IMR-90 (cell line): ENCODE data around the gene COL5A3. TPM values are rescaled to one million over a fixed set of nuclear protein-coding genes. Genes with fewer than 3 reads are reported as not detected.

Source experiments
- ATAC-seq: fragments of 200-7000 bp; cut with Tn5 transposase; 2 replicates; pipeline ENCODE4 v1.9.1; 2020; ENCODE audit warnings: low read depth, mild to moderate bottlenecking, moderate library complexity
- BruUV-seq: library from RNA; stranded (reverse); fragments of 400-500 nt; replicated peaks from 2 replicates; lab custom pipeline; 2021; lab: Mats Ljungman, UMichigan
- CTCF ChIA-PET: fragments of 300-600 bp; formaldehyde crosslinking; extraction: SDS; loops from one replicate; lab custom pipeline; 2021; ENCODE audit warnings: antibody characterized with exemption; lab: Yijun Ruan, JAX
- POLR2A ChIA-PET: fragments of 300-600 bp; sonication (Branson Sonifier 250); formaldehyde crosslinking; loops from one replicate; lab custom pipeline; 2022; ENCODE audit warnings: antibody characterized with exemption; ENCODE audit not compliant: unreplicated experiment; lab: Charles Lee
- DNase-seq: peaks from one replicate; pipeline ENCODE4 v3.0.0; 2013
- H2AFZ ChIP-seq: replicated peaks from 2 replicates; pipeline ENCODE3; 2013; ENCODE audit warnings: low read length, mild to moderate bottlenecking; ENCODE audit not compliant: poor library complexity
- H2AK5ac ChIP-seq: 2 replicates; pipeline ENCODE4 v1.6.1; 2013; ENCODE audit warnings: low read depth, low read length, inconsistent platforms
- H2AK9ac ChIP-seq: replicated peaks from 2 replicates; pipeline ENCODE3; 2013; ENCODE audit warnings: mild to moderate bottlenecking, low read depth, low read length, moderate library complexity; ENCODE audit not compliant: poor library complexity
- H2BK120ac ChIP-seq: 2 replicates; pipeline ENCODE4 v1.6.1; 2013; ENCODE audit warnings: low read depth, low read length, inconsistent platforms
- H2BK15ac ChIP-seq: 3 replicates; pipeline ENCODE4 v1.6.1; 2013; ENCODE audit warnings: low read depth, low read length, inconsistent platforms
- H2BK20ac ChIP-seq: 2 replicates; pipeline ENCODE4 v1.6.1; 2013; ENCODE audit warnings: low read depth, mild to moderate bottlenecking, inconsistent platforms, low read length, moderate library complexity
- H2BK5ac ChIP-seq: 2 replicates; pipeline ENCODE4 v1.6.1; 2013; ENCODE audit warnings: mild to moderate bottlenecking, low read depth, low read length, inconsistent platforms; ENCODE audit not compliant: poor library complexity, severe bottlenecking
- H3K14ac ChIP-seq: replicated peaks from 2 replicates; pipeline ENCODE4 v1.6.1; 2013; ENCODE audit warnings: low read depth, low read length, inconsistent platforms
- H3K18ac ChIP-seq: 2 replicates; pipeline ENCODE4 v1.6.1; 2013; ENCODE audit warnings: low read depth, low read length, control low read depth
- H3K23ac ChIP-seq: 2 replicates; pipeline ENCODE4 v1.6.1; 2013; ENCODE audit warnings: low read depth, low read length, inconsistent platforms
- H3K27ac ChIP-seq: 2 replicates; pipeline ENCODE4 v1.5.1; 2013; ENCODE audit warnings: mild to moderate bottlenecking, control low read depth, low read length; ENCODE audit not compliant: insufficient read depth
- H3K27me3 ChIP-seq: 2 replicates; pipeline ENCODE4 v1.6.1; 2013; ENCODE audit warnings: low read length; ENCODE audit not compliant: control insufficient read depth, insufficient read depth
- H3K36me3 ChIP-seq: 2 replicates; pipeline ENCODE4 v1.6.1; 2013; ENCODE audit warnings: low read length, mixed read lengths; ENCODE audit not compliant: control insufficient read depth, insufficient read depth
- H3K4ac ChIP-seq: 2 replicates; pipeline ENCODE4 v1.6.1; 2013; ENCODE audit warnings: low read depth, low read length, inconsistent platforms
- H3K4me1 ChIP-seq: 2 replicates; pipeline ENCODE4 v1.6.1; 2013; ENCODE audit warnings: low read length, mixed read lengths; ENCODE audit not compliant: control insufficient read depth, insufficient read depth
- H3K4me2 ChIP-seq: 2 replicates; pipeline ENCODE4 v1.6.1; 2013; ENCODE audit warnings: low read depth, mild to moderate bottlenecking, control low read depth, low read length, moderate library complexity
- H3K4me3 ChIP-seq: 2 replicates; pipeline ENCODE4 v1.5.1; 2013; ENCODE audit warnings: low read depth, mild to moderate bottlenecking, control low read depth, low read length, moderate library complexity; ENCODE audit not compliant: insufficient read depth
- H3K56ac ChIP-seq: 2 replicates; pipeline ENCODE4 v1.6.1; 2013; ENCODE audit warnings: low read length, inconsistent platforms; ENCODE audit not compliant: insufficient read depth; ENCODE audit errors: extremely low read depth
- H3K79me1 ChIP-seq, 2 experiments: 2 replicates each; pipeline ENCODE4 v1.6.1; 2013; ENCODE audit warnings: low read length in 2 of 2, inconsistent platforms in 1 of 2, low read depth in 1 of 2
- H3K9ac ChIP-seq: 2 replicates; pipeline ENCODE4 v1.6.1; 2013; ENCODE audit warnings: low read depth, low read length, control low read depth
- H3K9me1 ChIP-seq: 2 replicates; pipeline ENCODE4 v1.6.1; 2013; ENCODE audit warnings: low read length, inconsistent platforms; ENCODE audit not compliant: insufficient read depth
- H3K9me3 ChIP-seq: 2 replicates; pipeline ENCODE4 v1.6.1; 2013; ENCODE audit warnings: low read length; ENCODE audit not compliant: control insufficient read depth, insufficient read depth
- H4K20me1 ChIP-seq: 2 replicates; pipeline ENCODE4 v1.6.1; 2013; ENCODE audit warnings: low read length, inconsistent platforms; ENCODE audit not compliant: insufficient read depth
- H4K5ac ChIP-seq: 2 replicates; pipeline ENCODE4 v1.6.1; 2013; ENCODE audit warnings: mild to moderate bottlenecking, low read depth, low read length, control low read depth
- H4K8ac ChIP-seq, 2 experiments: 2 replicates each; pipeline ENCODE4 v1.6.1; 2013; ENCODE audit warnings: low read depth in 2 of 2, low read length in 2 of 2, control low read depth in 1 of 2, inconsistent platforms in 1 of 2
- H4K91ac ChIP-seq: 2 replicates; pipeline ENCODE4 v1.6.1; 2013; ENCODE audit warnings: low read depth, low read length, inconsistent platforms; ENCODE audit not compliant: insufficient read depth
- BHLHE40 ChIP-seq: fragments of 150-350 bp; IDR thresholded peaks from 2 replicates; pipeline ENCODE4 v1.6.1; 2016; ENCODE audit warnings: mild to moderate bottlenecking, low read depth, low read length
- CEBPB ChIP-seq: IDR thresholded peaks from 2 replicates; pipeline ENCODE4 v1.6.1; 2012; ENCODE audit warnings: low read depth, low read length, improper control_type of control experiment
- CHD1 ChIP-seq: IDR thresholded peaks from 2 replicates; pipeline ENCODE4 v1.6.1; 2012; ENCODE audit warnings: low read depth, low read length, improper control_type of control experiment
- FOS ChIP-seq: fragments of 150-350 bp; IDR thresholded peaks from 2 replicates; pipeline ENCODE4 v1.6.1; 2016; ENCODE audit warnings: low read depth, low read length
- MAFK ChIP-seq: IDR thresholded peaks from 2 replicates; pipeline ENCODE4 v1.6.1; 2012; ENCODE audit warnings: low read depth, low read length, improper control_type of control experiment
- MAZ ChIP-seq: IDR thresholded peaks from 2 replicates; pipeline ENCODE4 v1.6.1; 2012; ENCODE audit warnings: low read depth, mild to moderate bottlenecking, low read length, improper control_type of control experiment, moderate library complexity, borderline replicate concordance
- MXI1 ChIP-seq: IDR thresholded peaks from 2 replicates; pipeline ENCODE4 v1.6.1; 2012; ENCODE audit warnings: low read depth, mild to moderate bottlenecking, low read length, moderate library complexity, borderline replicate concordance
- NFE2L2 ChIP-seq: fragments of 150-350 bp; IDR thresholded peaks from 2 replicates; pipeline ENCODE4 v1.6.1; 2016; ENCODE audit warnings: low read depth, mild to moderate bottlenecking, low read length
- POLR2A ChIP-seq: IDR thresholded peaks from 2 replicates; pipeline ENCODE4 v1.6.1; 2012; ENCODE audit warnings: mild to moderate bottlenecking, low read depth, low read length
- RAD21 ChIP-seq: IDR thresholded peaks from 2 replicates; pipeline ENCODE4 v1.6.1; 2012; ENCODE audit warnings: low read length, improper control_type of control experiment
- RCOR1 ChIP-seq: IDR thresholded peaks from 2 replicates; pipeline ENCODE4 v1.6.1; 2012; ENCODE audit warnings: mild to moderate bottlenecking, low read length, improper control_type of control experiment; ENCODE audit not compliant: insufficient replicate concordance
- SMC3 ChIP-seq: fragments of 150-350 bp; IDR thresholded peaks from 2 replicates; pipeline ENCODE4 v1.6.1; 2016; ENCODE audit warnings: low read depth, mild to moderate bottlenecking, antibody characterized with exemption, low read length, moderate library complexity
- WGBS, 2 experiments: methylation state at CpG; one replicate each; pipeline versions ENCODE4 v1.1.5 to v1.1.7; 2013; ENCODE audit warnings: missing lambda C conversion rate in 2 of 2; ENCODE audit not compliant: insufficient read length in 1 of 2; ENCODE audit errors: extremely low coverage in 2 of 2; 5-methylcytosine and 5-hydroxymethylcytosine counted together
- dilution Hi-C: fragments of 300-500 bp; cut with HindIII; formaldehyde crosslinking; loops from one replicate; pipeline ENCODE4 v1.14.3; 2018; ENCODE audit warnings: low sequenced_read_pairs; ENCODE audit not compliant: unreplicated experiment
- in situ Hi-C: fragments of 300-500 bp; cut with MboI; formaldehyde crosslinking; loops from 3 replicates; pipeline ENCODE4 v1.14.3; 2019; ENCODE audit warnings: low sequenced_read_pairs, inconsistent platforms, mixed read lengths
- intact Hi-C: fragments of 100-400 bp; cut with micrococcal nuclease; formaldehyde crosslinking; loops from 2 replicates; pipeline ENCODE4 v1.10.0; 2022
- polyA plus RNA-seq, 3 experiments: library from polyadenylated mRNA; depleted of rRNA; stranded (reverse); fragments of >200 nt; gene quantifications; 2 replicates each; pipeline ENCODE4 v1.2.3, GENCODE V29; 2012; ENCODE audit warnings: low replicate concordance in 1 of 3
- total RNA-seq: library from RNA; depleted of rRNA; stranded (reverse); fragments of >200 nt; gene quantifications from 2 replicates; pipeline ENCODE4 v1.2.3, GENCODE V29; 2012
- TF ChIP-seq, protein P1 (sequence below): fragments of 150-350 bp; IDR thresholded peaks from 2 replicates; pipeline ENCODE4 v1.6.1; 2017; ENCODE audit warnings: mild to moderate bottlenecking, antibody characterized with exemption, low read length, low read depth
- TF ChIP-seq, protein P2 (sequence below): fragments of 150-350 bp; IDR thresholded peaks from 2 replicates; pipeline ENCODE4 v1.6.1; 2016; ENCODE audit warnings: low read depth, mild to moderate bottlenecking, low read length, moderate library complexity, borderline replicate concordance

COL5A3 gene
- total and polyA plus RNA-seq, 2 of the 4 experiments (the other 2 are of a cell fraction) = 0.54 to 1.5 TPM

DNA sequence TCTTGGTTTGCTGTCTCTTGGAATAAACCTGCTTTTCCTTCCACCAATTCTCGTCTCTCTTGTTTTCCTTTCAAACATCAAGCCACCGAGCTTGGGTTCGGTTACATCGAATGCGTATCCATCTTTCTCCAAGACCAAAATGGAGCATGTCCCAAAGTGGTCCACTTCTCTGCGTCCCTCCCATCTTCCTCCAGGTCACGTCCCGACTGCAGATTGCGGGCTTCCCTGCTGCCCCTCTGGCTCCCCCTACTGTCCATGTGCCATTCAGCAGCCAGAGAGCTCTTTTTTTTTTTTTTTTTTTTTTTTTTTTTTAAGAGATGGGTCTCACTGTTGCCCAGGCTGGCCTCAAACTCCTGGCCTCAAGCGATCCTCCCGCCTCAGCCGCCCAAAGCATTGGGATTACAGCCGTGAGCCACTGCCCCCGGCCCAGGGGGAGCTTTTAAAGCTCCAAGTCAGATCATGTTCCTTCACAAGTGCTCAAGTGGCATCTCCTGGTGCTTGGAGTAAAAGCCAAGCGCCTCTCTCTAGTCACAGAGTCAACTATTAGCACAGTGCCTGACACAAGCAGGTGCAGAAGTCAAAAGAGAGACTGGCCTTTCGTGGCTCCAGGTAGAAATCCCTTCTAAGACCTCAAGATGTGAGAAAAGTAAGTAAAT is 10.0 kb downstream of the COL5A3 start:
- Histone ChIP-seq H2AFZ (peak overlapping the region; percentile 60), H3K23ac (no peak overlapping the region), H3K27me3 (no peaks in the 10 kb centered on the region), H4K20me1 (no peaks in the 10 kb centered on the region), H3K9ac (no peak overlapping the region), H3K14ac (no peak overlapping the region), H2AK9ac (peak overlapping the region; percentile 13), H4K5ac (0 out of 2 replicates have a peak overlapping the region, but pooled peaks have one; percentile 7), H3K9me3 (no peaks in the 10 kb centered on the region), H3K9me1 (peaks cover 5% of the 10 kb centered on the region; the same call in 1 of the 2 replicates), H2BK120ac (no peak overlapping the region), H3K27ac (no peak overlapping the region), H3K4me1 (0 out of 2 replicates have a peak, but pooled peaks cover 1% of the 10 kb centered on the region), H3K4ac (peak overlapping the region; percentile 53; the same call in 1 of the 2 replicates), H2BK15ac (peak overlapping the region; percentile 2; the same call in 1 of the 3 replicates), H3K4me2 (peak overlapping the region; percentile 3; the same call in 1 of the 2 replicates), H3K18ac (no peak overlapping the region), H4K8ac (peak overlapping the region; percentile 9 to 68; a peak in 1 of 4 replicates), H2AK5ac (peak overlapping the region; percentile 25; the same call in 1 of the 2 replicates), H4K91ac (peak overlapping the region; percentile 45; the same call in 1 of the 2 replicates), H3K36me3 (peaks cover 4% of the 10 kb centered on the region), H2BK20ac (peak overlapping the region; percentile 45; the same call in 1 of the 2 replicates), H2BK5ac (no peak overlapping the region), H3K56ac (no peak overlapping the region), H3K4me3 (no peak overlapping the region), H3K79me1 (no peaks in the 10 kb centered on the region)
- CTCF ChIA-PET = interaction anchor here (0.6 to 3.9 kb wide), 15 partner anchors 9 to 202 kb away, joined by 3 to 16 read pairs (median 4); partner anchors contain the start of gene COL5A3
- dilution Hi-C loops = no loop called here
- in situ Hi-C loops = loop anchor here (5.0 kb wide), 1 partner anchor 63 kb away; the partner anchor contains the start of gene OLFM2
- ATAC-seq (peak; percentile 92), DNase-seq (peak; percentile 70)
- POLR2A ChIA-PET = interaction anchor here (1.1 kb wide), 1 partner anchor 96 kb away, joined by 3 read pairs; no protein-coding TSS in a partner anchor
- intact Hi-C loops = loop anchor here (1.0 to 2.0 kb wide), 2 partner anchors 27 to 66 kb away; no protein-coding TSS in a partner anchor
- no TSS peak for BruUV-seq
- 9% methylated on average over 5 of the region's 16 CpGs; no CpG with 5 or more reads in 1 of the 2 experiments for WGBS, 2 experiments
- TF ChIP-seq BHLHE40 (0 out of 2 replicates have a peak, but pooled peaks have one; percentile 5), NFE2L2 (no peak), RCOR1 (no peak), MAFK (no peak), POLR2A (no peak), MAZ (peak; percentile 68), CHD1 (no peak), FOS (no peak), CEBPB (no peak), MXI1 (no peak), SMC3 (peak; percentile 86), RAD21 (peak; percentile 85)
- TF ChIP-seq, protein P1, sequence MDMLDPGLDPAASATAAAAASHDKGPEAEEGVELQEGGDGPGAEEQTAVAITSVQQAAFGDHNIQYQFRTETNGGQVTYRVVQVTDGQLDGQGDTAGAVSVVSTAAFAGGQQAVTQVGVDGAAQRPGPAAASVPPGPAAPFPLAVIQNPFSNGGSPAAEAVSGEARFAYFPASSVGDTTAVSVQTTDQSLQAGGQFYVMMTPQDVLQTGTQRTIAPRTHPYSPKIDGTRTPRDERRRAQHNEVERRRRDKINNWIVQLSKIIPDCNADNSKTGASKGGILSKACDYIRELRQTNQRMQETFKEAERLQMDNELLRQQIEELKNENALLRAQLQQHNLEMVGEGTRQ = no peak
- TF ChIP-seq, protein P2, sequence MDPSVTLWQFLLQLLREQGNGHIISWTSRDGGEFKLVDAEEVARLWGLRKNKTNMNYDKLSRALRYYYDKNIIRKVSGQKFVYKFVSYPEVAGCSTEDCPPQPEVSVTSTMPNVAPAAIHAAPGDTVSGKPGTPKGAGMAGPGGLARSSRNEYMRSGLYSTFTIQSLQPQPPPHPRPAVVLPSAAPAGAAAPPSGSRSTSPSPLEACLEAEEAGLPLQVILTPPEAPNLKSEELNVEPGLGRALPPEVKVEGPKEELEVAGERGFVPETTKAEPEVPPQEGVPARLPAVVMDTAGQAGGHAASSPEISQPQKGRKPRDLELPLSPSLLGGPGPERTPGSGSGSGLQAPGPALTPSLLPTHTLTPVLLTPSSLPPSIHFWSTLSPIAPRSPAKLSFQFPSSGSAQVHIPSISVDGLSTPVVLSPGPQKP = no peak
